A673 (cell line): ENCODE results near the gene DNAJC22.

Experiments
- EZH2 ChIP-seq: fragments of 200-600 bp; sonication (generic); IDR thresholded peaks from 2 replicates; pipeline ENCODE4 v1.6.1; 2017; ENCODE audit warnings: borderline replicate concordance, low read depth, mild to moderate bottlenecking, mixed read lengths, antibody characterized with exemption, low read length; ENCODE audit not compliant: poor library complexity, severe bottlenecking
- TF ChIP-seq, protein P1 (sequence below): fragments of 300-800, 200-600 bp; sonication (generic); conservative IDR thresholded peaks from 2 replicates; pipeline ENCODE4 v1.5.1; 2017; ENCODE audit warnings: low read depth, mild to moderate bottlenecking, antibody characterized with exemption, low read length, moderate library complexity, mixed read lengths

GRCh38 chr12:49355913-49356312 lies 9.2 kb downstream of the DNAJC22 start:
- TF ChIP-seq EZH2, result no peak
- TF ChIP-seq, protein P1, sequence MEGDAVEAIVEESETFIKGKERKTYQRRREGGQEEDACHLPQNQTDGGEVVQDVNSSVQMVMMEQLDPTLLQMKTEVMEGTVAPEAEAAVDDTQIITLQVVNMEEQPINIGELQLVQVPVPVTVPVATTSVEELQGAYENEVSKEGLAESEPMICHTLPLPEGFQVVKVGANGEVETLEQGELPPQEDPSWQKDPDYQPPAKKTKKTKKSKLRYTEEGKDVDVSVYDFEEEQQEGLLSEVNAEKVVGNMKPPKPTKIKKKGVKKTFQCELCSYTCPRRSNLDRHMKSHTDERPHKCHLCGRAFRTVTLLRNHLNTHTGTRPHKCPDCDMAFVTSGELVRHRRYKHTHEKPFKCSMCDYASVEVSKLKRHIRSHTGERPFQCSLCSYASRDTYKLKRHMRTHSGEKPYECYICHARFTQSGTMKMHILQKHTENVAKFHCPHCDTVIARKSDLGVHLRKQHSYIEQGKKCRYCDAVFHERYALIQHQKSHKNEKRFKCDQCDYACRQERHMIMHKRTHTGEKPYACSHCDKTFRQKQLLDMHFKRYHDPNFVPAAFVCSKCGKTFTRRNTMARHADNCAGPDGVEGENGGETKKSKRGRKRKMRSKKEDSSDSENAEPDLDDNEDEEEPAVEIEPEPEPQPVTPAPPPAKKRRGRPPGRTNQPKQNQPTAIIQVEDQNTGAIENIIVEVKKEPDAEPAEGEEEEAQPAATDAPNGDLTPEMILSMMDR, result no peak
